A673 (cell line): ENCODE measurements around the gene MOCS1.

ENCODE experiments used
- EZH2 ChIP-seq: fragments of 200-600 bp; sonication (generic); IDR thresholded peaks from 2 replicates; pipeline ENCODE4 v1.6.1; 2017; ENCODE audit warnings: borderline replicate concordance, low read depth, mild to moderate bottlenecking, mixed read lengths, antibody characterized with exemption, low read length; ENCODE audit not compliant: poor library complexity, severe bottlenecking
- TF ChIP-seq, protein P1 (sequence below): fragments of 300-800, 200-600 bp; sonication (generic); conservative IDR thresholded peaks from 2 replicates; pipeline ENCODE4 v1.5.1; 2017; ENCODE audit warnings: low read depth, mild to moderate bottlenecking, antibody characterized with exemption, low read length, moderate library complexity, mixed read lengths

DNA sequence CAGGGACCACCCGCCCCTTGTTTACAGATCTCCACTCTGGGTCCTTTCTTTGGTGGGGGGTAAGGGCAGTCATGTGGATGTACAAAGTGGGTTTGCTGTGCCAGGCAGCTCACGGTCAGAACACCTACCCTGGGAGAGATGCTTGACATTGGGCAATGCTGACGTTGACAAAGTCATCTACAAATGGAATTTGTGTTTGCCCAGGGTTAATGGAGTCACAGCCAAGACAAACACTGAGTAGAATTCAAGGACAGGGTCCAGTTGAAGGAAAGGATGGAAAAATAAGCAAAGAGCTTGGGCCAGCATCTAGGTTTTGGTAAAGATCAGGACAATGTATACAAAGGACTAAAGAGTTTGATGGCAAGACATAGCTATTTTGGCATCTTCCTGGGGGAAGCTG, 54.7 kb downstream of the MOCS1 start:
- TF ChIP-seq, protein P1, sequence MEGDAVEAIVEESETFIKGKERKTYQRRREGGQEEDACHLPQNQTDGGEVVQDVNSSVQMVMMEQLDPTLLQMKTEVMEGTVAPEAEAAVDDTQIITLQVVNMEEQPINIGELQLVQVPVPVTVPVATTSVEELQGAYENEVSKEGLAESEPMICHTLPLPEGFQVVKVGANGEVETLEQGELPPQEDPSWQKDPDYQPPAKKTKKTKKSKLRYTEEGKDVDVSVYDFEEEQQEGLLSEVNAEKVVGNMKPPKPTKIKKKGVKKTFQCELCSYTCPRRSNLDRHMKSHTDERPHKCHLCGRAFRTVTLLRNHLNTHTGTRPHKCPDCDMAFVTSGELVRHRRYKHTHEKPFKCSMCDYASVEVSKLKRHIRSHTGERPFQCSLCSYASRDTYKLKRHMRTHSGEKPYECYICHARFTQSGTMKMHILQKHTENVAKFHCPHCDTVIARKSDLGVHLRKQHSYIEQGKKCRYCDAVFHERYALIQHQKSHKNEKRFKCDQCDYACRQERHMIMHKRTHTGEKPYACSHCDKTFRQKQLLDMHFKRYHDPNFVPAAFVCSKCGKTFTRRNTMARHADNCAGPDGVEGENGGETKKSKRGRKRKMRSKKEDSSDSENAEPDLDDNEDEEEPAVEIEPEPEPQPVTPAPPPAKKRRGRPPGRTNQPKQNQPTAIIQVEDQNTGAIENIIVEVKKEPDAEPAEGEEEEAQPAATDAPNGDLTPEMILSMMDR: no peak
- TF ChIP-seq EZH2: no peak
